ENCODE results near the gene KCNMA1. TPM values are rescaled to one million over a fixed set of nuclear protein-coding genes. Genes with fewer than 3 reads are reported as not detected.

Gene KCNMA1
- total RNA-seq, 1 donor: 77.8 TPM

GRCh38 chr10:76977046-76977445 is 660.6 kb downstream of the KCNMA1 start:
- no peak for TF ChIP-seq CTCF (IDR thresholded peaks at IDR 0.05; ENCODE audit: extremely low read depth, low read depth, low read length)
- H3K36me3 ChIP-seq (ENCODE audit: insufficient read depth, low read length): no peaks in the 10 kb centered on the region
- H2AFZ ChIP-seq (ENCODE audit: low read length): no peak overlapping the region
- H3K4me3 ChIP-seq (ENCODE audit: insufficient read depth, low read length): no peak overlapping the region
- H3K4me2 ChIP-seq (ENCODE audit: insufficient read depth, low read length): no peak overlapping the region
- DNase-seq (ENCODE audit: insufficient read length, low spot score, missing footprints): no peak
- H3K27ac ChIP-seq (ENCODE audit: low read depth, low read length): no peak overlapping the region
- no peaks in the 10 kb centered on the region for H3K79me2 ChIP-seq (ENCODE audit: insufficient read depth, low read length)
- no peaks in the 10 kb centered on the region for H3K27me3 ChIP-seq (ENCODE audit: insufficient read depth, low read length)
- H3K4me1 ChIP-seq (ENCODE audit: insufficient read depth, low read length): no peaks in the 10 kb centered on the region
- no peaks in the 10 kb centered on the region for H4K20me1 ChIP-seq (ENCODE audit: insufficient read depth, low read length)
- H3K9me3 ChIP-seq (ENCODE audit: low read depth, low read length): no peaks in the 10 kb centered on the region

- Histone ChIP-seq H2AFZ (ENCODE audit: low read length) (no peak overlapping the region), H3K27ac (ENCODE audit: low read depth, low read length) (no peak overlapping the region), H3K36me3 (ENCODE audit: insufficient read depth, low read length) (no peaks in the 10 kb centered on the region), H3K4me2 (ENCODE audit: insufficient read depth, low read length) (no peak overlapping the region), H3K4me3 (ENCODE audit: insufficient read depth, low read length) (no peak overlapping the region), H3K4me1 (ENCODE audit: insufficient read depth, low read length) (no peaks in the 10 kb centered on the region), H3K79me2 (ENCODE audit: insufficient read depth, low read length) (no peaks in the 10 kb centered on the region), H3K27me3 (ENCODE audit: insufficient read depth, low read length) (no peaks in the 10 kb centered on the region), H3K9me3 (ENCODE audit: low read depth, low read length) (no peaks in the 10 kb centered on the region), H4K20me1 (ENCODE audit: insufficient read depth, low read length) (no peaks in the 10 kb centered on the region)
- TF ChIP-seq CTCF (IDR thresholded peaks at IDR 0.05; ENCODE audit: extremely low read depth, low read depth, low read length): no peak
- DNase-seq (ENCODE audit: insufficient read length, low spot score, missing footprints): no peak
These were observed 661.5 kb downstream of the KCNMA1 start for GRCh38 chr10:76976142-76976541.

- H3K9me3 ChIP-seq (ENCODE audit: low read depth, low read length): no peaks in the 10 kb centered on the region
- no peaks in the 10 kb centered on the region for H3K79me2 ChIP-seq (ENCODE audit: insufficient read depth, low read length)
- no peak for TF ChIP-seq CTCF (IDR thresholded peaks at IDR 0.05; ENCODE audit: extremely low read depth, low read depth, low read length)
- no peak overlapping the region for H3K4me2 ChIP-seq (ENCODE audit: insufficient read depth, low read length)
- DNase-seq (ENCODE audit: insufficient read length, low spot score, missing footprints): no peak
- no peak overlapping the region for H3K27ac ChIP-seq (ENCODE audit: low read depth, low read length)
- no peaks in the 10 kb centered on the region for H3K27me3 ChIP-seq (ENCODE audit: insufficient read depth, low read length)
- no peaks in the 10 kb centered on the region for H4K20me1 ChIP-seq (ENCODE audit: insufficient read depth, low read length)
- no peak overlapping the region for H3K4me3 ChIP-seq (ENCODE audit: insufficient read depth, low read length)
- H3K36me3 ChIP-seq (ENCODE audit: insufficient read depth, low read length): no peaks in the 10 kb centered on the region
- no peak overlapping the region for H2AFZ ChIP-seq (ENCODE audit: low read length)
- H3K4me1 ChIP-seq (ENCODE audit: insufficient read depth, low read length): no peaks in the 10 kb centered on the region
These were observed 662.5 kb downstream of the KCNMA1 start for GRCh38 chr10:76975126-76975525.

- no peaks in the 10 kb centered on the region for H3K27me3 ChIP-seq (ENCODE audit: insufficient read depth, low read length)
- no peaks in the 10 kb centered on the region for H3K4me1 ChIP-seq (ENCODE audit: insufficient read depth, low read length)
- no peak overlapping the region for H3K27ac ChIP-seq (ENCODE audit: low read depth, low read length)
- no peaks in the 10 kb centered on the region for H3K9me3 ChIP-seq (ENCODE audit: low read depth, low read length)
- H3K4me2 ChIP-seq (ENCODE audit: insufficient read depth, low read length): no peak overlapping the region
- no peaks in the 10 kb centered on the region for H4K20me1 ChIP-seq (ENCODE audit: insufficient read depth, low read length)
- TF ChIP-seq CTCF (IDR thresholded peaks at IDR 0.05; ENCODE audit: extremely low read depth, low read depth, low read length): no peak
- DNase-seq (ENCODE audit: insufficient read length, low spot score, missing footprints): no peak
- no peaks in the 10 kb centered on the region for H3K36me3 ChIP-seq (ENCODE audit: insufficient read depth, low read length)
- H2AFZ ChIP-seq (ENCODE audit: low read length): no peak overlapping the region
- H3K4me3 ChIP-seq (ENCODE audit: insufficient read depth, low read length): no peak overlapping the region
- no peaks in the 10 kb centered on the region for H3K79me2 ChIP-seq (ENCODE audit: insufficient read depth, low read length)
These were observed 663.5 kb downstream of the KCNMA1 start for GRCh38 chr10:76974017-76974691.

All from osteoblast (primary cell).